ENCODE results near the gene PRSS57. TPM values are rescaled to one million over a fixed set of nuclear protein-coding genes. Genes with fewer than 3 reads are reported as not detected.

Gene PRSS57
- total RNA-seq, 1 experiment from 2014 or later = not detected

- DNase-seq (ENCODE audit: low spot score) = no peak
Observed at GRCh38 chr19:652467-653389, 42.5 kb downstream of the PRSS57 start.

- DNase-seq (ENCODE audit: low spot score) = no peak
Observed at GRCh38 chr19:651991-652390, 43.3 kb downstream of the PRSS57 start.

- DNase-seq (ENCODE audit: low spot score) = no peak
Observed at GRCh38 chr19:651114-651818, 44.0 kb downstream of the PRSS57 start.

DNA sequence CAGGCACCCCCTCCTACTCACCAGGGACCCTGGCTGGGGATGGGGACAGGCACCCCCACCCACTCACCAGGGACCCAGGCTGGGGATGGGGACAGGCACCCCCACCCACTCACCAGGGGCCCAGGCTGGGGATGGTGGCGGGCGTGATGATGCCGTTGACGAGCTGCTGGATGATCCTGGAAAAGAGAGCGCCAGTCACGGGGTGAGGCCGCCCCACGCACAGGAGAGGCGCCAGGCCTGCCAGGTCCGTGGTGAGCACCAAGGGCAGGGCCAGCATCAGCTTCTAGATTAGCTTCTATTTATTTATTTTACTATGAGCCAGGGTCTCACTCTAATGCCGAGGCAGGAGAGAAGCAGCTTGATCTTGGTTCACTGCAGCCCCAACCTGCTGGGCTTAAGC is 45.1 kb downstream of the PRSS57 start:
- no peak for DNase-seq (ENCODE audit: low spot score)

DNA sequence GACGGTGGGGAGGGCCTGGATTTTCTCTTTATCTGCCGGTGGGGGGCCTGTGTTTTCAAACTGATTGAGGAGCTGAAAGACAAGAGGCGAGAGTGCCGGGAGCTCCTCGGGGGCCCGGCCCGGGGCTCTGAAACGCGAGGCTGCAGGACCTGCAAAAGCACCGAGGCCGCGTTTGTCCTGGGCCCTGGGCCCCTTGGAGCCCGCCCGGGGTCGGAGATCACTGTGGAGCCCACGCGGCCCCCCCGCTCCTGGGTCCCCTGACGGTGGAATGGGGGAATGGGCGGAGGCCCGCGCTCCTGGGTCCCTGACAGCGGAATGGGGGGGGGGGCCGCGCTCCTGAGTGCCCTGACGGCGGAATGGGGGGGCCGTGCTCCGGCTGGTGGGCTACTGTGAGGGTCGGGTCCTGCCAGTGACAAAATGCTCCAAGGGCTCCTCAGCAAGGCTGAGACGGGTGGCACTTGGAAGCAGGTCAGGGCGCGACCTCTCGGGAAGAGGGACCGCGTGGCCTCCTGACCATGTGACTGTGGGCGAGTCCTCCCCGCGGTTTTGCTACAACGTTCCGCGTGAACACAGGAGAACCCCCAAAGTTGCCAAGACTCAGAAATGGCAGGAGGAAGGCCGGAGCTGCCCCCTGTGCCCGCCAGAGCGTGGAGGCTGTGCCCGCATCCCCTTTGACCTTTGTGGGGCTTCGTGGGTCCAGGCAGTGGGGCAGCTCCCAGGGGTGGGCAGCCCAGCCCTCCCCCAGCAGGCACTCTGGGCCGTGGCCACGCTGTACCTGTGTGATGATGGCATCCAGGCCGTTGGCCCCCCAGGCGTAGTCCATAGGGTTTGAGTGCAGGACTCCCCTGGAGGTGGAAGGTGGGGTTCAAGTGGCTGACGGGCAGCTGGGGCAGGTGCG is 46.1 kb downstream of the PRSS57 start:
- DNase-seq (ENCODE audit: low spot score) = no peak

DNA sequence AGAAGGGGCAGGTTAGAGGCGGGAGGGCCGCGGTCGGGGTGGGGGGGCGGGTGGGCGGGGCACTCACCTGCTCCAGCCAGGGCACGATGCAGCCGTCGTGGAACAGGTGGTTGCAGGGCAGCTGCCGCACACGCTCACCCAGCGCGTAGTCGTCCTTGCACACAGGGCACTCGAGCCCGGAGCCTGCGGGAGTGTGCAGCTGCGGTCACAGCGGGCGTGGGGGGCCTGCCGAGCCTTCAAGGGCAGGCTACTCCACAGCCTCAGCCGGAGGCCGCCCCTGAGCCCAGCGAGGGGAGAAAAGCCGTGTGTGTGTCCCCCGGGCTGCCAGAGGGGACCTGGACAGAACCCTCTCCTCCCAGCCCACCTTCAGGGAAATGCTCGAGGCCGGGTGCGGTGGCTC is 46.9 kb downstream of the PRSS57 start:
- DNase-seq (ENCODE audit: low spot score) = no peak

DNA sequence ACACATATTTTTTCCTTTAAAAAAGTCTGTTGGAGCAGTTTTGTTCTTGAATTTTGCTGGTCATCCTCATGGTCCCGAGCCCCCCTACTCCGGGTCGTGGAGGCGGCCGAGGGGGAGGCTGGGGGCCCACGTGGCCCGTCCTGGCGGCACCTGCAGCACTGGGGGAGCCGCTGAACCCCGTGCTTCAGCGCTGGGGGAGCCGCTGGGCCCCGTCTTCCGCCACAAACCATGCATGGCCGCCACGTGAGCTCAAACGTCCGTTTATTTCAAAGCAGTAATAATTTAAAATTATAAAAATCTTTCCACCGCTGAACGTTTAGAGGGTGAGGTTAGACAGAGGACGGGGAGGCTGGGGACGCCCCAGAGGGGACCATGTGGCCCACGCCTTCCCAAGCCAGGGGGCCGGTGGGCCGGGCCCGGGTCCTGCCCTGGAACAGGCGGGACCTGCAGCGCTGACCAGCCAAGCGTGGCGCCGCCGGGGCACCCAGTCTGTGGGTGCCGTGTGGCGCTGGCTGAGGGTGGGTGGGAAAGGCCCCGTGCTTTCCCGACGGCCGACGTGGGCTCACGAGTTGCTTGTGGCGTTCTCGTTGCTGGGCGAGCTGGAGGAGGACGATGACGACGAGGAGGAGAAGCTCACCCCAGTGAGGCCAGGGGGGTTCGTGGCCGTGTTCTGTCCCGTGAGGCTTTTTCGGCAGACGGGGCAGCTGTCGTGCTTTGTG is 47.5 kb downstream of the PRSS57 start:
- DNase-seq (ENCODE audit: low spot score) = no peak

DNA sequence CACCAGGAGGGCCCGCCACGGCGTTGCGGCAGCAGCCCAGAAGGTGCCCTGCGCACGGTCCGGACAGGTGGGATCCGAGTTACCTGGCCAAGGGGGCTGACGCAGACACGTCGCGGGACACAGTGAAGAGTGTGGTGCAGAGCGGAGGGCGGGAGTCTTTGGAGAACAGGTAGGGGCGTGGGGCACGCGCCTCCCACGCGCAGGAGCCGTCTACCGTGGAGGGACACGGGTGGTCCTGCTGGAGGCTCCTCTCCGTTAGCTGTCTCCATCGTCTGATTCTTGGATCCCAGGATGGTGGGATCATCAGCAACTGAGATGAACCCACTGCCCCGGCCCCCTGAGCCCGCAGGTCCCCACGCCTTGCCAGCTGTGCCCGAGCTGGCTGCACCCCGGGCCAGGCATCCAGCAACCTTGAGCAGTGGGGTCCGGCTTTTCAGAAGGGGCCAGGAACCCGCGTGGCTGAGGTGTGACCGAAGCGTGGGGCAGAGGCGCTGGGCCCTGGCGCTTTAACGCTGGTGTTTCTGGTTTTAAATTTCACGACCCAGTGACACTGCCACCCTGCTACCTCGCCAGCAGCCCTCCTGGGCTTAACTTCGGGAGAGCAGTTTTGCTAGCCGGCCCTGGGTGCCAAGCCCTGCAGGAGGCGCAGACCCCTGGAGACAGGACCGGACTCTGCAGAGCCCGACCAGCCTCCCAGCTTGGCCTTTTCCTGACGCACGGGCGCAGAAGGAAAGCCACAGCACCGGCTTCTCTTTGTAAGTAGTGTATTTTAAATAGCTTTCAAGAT is 48.3 kb downstream of the PRSS57 start:
- DNase-seq (ENCODE audit: low spot score) = no peak

- DNase-seq (ENCODE audit: low spot score) = no peak
Observed at GRCh38 chr19:645912-646778, 49.1 kb downstream of the PRSS57 start.

GRCh38 chr19:644789-645188 is 50.5 kb downstream of the PRSS57 start:
- no peak for DNase-seq (ENCODE audit: low spot score)

GRCh38 chr19:644363-644762 is 50.9 kb downstream of the PRSS57 start:
- DNase-seq (ENCODE audit: low spot score) = no peak

DNA sequence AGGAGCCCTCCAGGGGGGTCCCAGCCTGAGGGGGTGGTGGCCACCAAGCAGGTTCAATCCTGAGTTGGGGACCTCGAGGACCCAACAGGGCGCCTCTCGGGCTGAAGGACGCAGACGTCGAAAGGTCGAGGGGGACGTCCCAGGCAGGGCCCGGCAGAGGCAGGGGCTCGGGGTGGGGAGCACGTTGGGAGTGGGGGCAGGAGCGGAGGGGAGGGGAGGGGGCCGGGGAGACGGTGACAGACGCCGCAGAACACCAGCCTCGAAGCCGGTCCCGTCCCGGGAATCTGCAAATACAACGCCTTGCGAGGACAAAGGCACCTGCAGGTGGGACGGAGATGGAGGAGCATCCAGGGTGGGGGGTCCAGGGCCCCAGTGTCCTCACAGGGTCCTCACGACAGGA is 51.5 kb downstream of the PRSS57 start:
- DNase-seq (ENCODE audit: low spot score) = no peak

DNA sequence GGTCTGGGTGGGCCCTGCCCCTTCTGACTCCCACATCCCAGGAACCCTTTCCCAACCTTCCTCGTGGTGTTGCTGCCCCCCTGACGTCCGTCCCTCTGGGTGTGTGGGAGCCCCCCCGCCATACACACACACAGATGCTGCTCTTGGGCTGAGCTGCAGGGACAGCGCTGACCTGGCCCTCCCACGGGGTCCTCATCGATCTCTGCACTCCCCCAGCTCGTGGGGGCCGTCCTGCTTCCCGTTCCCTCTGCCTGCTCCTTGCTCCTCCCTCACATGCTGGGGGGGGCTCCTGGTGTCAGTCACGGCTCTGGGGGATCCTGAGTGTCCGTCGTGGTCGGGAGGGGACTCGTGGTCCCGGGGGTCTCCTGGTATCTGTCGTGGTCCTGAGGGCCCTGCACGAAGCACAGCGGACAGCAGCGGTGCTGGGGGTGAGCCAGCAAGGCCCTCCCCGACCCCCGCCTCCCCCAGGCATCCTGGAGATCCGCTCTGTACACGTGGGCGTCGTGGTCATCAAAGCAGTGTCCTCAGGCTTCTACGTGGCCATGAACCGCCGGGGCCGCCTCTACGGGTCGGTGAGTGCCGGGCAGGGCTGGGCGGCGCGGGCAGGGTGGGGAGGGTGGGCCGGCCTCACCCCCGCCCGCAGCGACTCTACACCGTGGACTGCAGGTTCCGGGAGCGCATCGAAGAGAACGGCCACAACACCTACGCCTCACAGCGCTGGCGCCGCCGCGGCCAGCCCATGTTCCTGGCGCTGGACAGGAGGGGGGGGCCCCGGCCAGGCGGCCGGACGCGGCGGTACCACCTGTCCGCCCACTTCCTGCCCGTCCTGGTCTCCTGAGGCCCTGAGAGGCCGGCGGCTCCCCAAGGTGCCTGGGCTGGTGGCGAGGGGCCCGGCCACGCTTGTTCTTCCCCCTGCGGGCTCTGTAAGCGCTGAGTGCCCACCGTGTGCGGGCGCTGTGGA is 52.2 kb downstream of the PRSS57 start:
- DNase-seq (ENCODE audit: low spot score) = no peak

- no peak for DNase-seq (ENCODE audit: low spot score)
Observed at GRCh38 chr19:641702-642101, 53.5 kb downstream of the PRSS57 start.

- no peak for DNase-seq (ENCODE audit: low spot score)
Observed at GRCh38 chr19:640606-641189, 54.6 kb downstream of the PRSS57 start.

GRCh38 chr19:640161-640558 is 55.1 kb downstream of the PRSS57 start:
- no peak for DNase-seq (ENCODE audit: low spot score)

DNA sequence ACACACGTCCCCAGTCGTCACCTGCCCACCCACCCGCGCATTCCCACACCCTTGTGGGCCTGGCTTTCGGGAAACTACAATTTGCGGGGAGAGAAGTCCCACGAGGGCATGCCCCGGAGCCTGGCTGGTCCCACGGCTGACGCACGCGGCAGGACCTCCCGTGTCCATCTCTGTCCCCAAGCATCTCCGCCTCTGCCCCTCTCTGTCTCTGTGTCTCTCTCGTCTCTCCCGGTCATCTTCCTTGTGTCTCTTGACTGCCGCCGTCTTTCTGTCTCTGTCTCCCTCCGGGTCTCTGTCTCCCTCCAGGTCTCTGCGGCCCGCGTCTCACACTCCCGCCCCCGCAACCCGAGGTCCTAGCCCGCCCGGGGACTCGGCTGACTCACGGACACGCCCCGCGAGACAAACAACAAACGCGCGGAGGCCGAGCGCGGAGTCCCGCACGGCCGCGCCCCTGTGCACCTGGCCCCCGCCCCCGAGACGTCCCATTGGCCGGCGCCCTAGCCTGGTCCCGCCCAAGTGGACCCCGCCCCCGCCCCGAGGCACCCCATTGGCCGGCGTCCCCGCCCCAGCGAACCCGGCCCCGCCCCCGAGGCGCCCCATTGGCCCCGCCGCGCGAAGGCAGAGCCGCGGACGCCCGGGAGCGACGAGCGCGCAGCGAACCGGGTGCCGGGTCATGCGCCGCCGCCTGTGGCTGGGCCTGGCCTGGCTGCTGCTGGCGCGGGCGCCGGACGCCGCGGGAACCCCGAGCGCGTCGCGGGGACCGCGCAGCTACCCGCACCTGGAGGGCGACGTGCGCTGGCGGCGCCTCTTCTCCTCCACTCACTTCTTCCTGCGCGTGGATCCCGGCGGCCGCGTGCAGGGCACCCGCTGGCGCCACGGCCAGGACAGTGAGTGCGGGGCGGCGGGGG is 55.7 kb downstream of the PRSS57 start, which contains the start of gene FGF22:
Gene FGF22 (plus strand): TSS at position 627 of the 908 bp plus-strand sequence. CDS start 47 bp downstream, at position 674.
- DNase-seq (ENCODE audit: low spot score) = peak; percentile 40

Data from H4 (cell line).